ENCODE results near the gene SLC2A4RG.
"Not testable (repeated sequence)": the region's sequence is repeated elsewhere in the genome, so short reads cannot be mapped to it uniquely, and the experiment has no call there.

Gene SLC2A4RG

GRCh38 chr20:63707558-63708300, 31.8 kb upstream of the SLC2A4RG start, which contains the start of the genes ARFRP1 and ZGPAT:
Gene ARFRP1 (minus strand): TSS chr20:63707976. CDS start chr20:63707091, 885 bp downstream.
Gene ZGPAT (plus strand): TSS chr20:63708039. CDS start chr20:63708581, 542 bp downstream.
- Histone ChIP-seq H3K4me1 (ENCODE audit: insufficient read depth, low read length) (no peaks in the 10 kb centered on the region), H3K36me3 (ENCODE audit: insufficient read depth, low read length) (peaks cover 53% of the 10 kb centered on the region), H3K27me3 (ENCODE audit: insufficient read depth, low read length) (no peaks in the 10 kb centered on the region), H3K4me3 (ENCODE audit: low read length) (peak within 1 kb of the TSS; percentile 89), H3K27ac (ENCODE audit: low read depth, low read length) (peak within 1 kb of the TSS; percentile 49; the same call in 1 of the 2 replicates), H3K9me3 (ENCODE audit: insufficient read depth, low read depth, low read length) (no peaks in the 10 kb centered on the region), H3K9ac (ENCODE audit: low read depth, low read length) (peak within 1 kb of the TSS; percentile 82)
- WGBS = under 1% methylated on average over 98 of the region's 98 CpGs

DNA sequence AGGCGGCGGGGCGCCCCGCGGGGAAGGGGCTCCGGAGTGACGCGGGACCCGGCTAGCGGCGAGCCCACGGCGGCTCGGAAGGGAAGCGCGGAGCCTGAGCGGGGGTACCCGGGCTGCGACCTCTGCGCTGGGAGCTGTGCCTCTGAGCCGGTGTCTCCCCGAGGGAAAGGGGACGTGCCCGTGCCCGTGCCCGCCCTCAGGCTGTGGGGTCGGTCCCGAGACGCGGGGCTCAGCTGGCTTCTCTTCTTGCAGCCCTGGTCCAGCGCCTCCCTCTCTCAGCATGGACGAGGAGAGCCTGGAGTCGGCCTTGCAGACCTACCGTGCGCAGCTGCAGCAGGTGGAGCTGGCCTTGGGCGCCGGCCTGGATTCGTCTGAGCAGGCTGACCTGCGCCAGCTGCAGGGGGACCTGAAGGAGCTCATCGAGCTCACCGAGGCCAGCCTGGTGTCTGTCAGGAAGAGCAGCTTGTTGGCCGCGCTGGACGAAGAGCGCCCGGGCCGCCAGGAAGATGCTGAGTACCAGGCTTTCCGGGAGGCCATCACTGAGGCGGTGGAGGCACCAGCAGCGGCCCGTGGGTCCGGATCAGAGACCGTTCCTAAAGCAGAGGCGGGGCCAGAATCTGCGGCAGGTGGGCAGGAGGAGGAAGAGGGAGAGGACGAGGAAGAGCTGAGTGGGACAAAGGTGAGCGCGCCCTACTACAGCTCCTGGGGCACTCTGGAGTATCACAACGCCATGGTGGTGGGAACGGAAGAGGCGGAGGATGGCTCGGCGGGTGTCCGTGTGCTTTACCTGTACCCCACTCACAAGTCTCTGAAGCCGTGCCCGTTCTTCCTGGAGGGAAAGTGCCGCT, 31.1 kb upstream of the SLC2A4RG start:
- Histone ChIP-seq H3K36me3 (ENCODE audit: insufficient read depth, low read length) (peaks cover 53% of the 10 kb centered on the region), H3K4me1 (ENCODE audit: insufficient read depth, low read length) (no peaks in the 10 kb centered on the region), H3K9me3 (ENCODE audit: insufficient read depth, low read depth, low read length) (no peaks in the 10 kb centered on the region), H3K27ac (ENCODE audit: low read depth, low read length) (peak overlapping the region; percentile 18; the same call in 1 of the 2 replicates), H3K4me3 (ENCODE audit: low read length) (peak overlapping the region; percentile 89), H3K27me3 (ENCODE audit: insufficient read depth, low read length) (no peaks in the 10 kb centered on the region), H3K9ac (ENCODE audit: low read depth, low read length) (peak overlapping the region; percentile 82)
- 26% methylated on average over 67 of the region's 67 CpGs for WGBS

GRCh38 chr20:63709149-63709527, 30.4 kb upstream of the SLC2A4RG start:
- Histone ChIP-seq H3K4me3 (ENCODE audit: low read length) (peak overlapping the region; percentile 89), H3K27me3 (ENCODE audit: insufficient read depth, low read length) (no peaks in the 10 kb centered on the region), H3K9ac (ENCODE audit: low read depth, low read length) (no peak overlapping the region), H3K27ac (ENCODE audit: low read depth, low read length) (no peak overlapping the region), H3K36me3 (ENCODE audit: insufficient read depth, low read length) (peaks cover 54% of the 10 kb centered on the region), H3K4me1 (ENCODE audit: insufficient read depth, low read length) (no peaks in the 10 kb centered on the region), H3K9me3 (ENCODE audit: insufficient read depth, low read depth, low read length) (no peaks in the 10 kb centered on the region)
- 96% methylated on average over 17 of the region's 17 CpGs for WGBS

DNA sequence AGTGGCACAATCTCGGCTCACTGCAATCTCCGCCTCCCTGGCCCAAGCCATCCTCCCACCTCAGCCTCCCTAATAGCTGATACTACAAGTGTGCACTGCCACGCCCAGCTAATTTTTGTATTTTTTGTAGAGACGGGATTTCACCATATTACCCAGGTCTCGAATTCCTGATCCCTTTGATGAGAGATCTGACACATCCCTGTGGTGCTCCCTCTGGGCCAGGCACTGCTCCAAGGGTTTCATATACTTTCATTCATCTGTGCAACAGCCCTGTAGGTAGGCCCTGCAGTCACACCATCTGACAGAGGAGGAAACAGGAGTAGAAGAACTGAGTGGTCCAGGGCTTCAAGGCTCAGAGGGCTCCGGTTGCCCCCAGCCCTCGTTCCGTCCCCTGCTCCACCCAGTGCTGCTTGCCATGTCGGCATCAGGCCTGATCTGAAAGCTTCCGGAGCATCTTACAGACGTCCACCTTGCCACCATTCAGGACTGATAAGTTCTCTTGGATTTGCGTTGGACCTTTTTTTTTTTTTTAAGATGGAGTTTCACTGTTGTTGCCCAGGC, 28.4 kb upstream of the SLC2A4RG start:
- 89% methylated on average over 12 of the region's 12 CpGs for WGBS
- H3K9ac ChIP-seq (ENCODE audit: low read depth, low read length) = no peak overlapping the region
- no peaks in the 10 kb centered on the region for H3K27me3 ChIP-seq (ENCODE audit: insufficient read depth, low read length)
- no peaks in the 10 kb centered on the region for H3K9me3 ChIP-seq (ENCODE audit: insufficient read depth, low read depth, low read length)
- H3K27ac ChIP-seq (ENCODE audit: low read depth, low read length) = no peak overlapping the region
- H3K36me3 ChIP-seq (ENCODE audit: insufficient read depth, low read length) = peaks cover 49% of the 10 kb centered on the region
- no peak overlapping the region for H3K4me3 ChIP-seq (ENCODE audit: low read length)
- H3K4me1 ChIP-seq (ENCODE audit: insufficient read depth, low read length) = no peaks in the 10 kb centered on the region

DNA sequence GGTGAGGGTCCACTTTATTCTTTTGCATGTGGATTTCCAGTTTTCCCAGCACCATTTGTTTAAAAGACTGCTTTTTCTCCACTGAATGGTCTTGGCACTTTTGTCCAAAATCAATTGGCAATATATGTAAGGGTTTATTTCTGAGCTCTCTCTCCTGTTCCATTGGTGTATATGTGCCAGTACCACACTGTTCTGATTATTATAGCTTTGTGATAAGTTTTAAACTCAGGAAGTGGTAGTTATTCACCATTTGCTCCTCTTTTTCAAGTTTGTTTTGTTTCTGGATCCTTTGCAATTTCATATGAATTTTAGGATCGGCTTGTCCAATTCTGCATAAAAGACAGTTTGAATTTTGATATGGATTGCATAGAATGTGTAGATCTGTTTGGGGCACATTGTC, 27.4 kb upstream of the SLC2A4RG start:
- Histone ChIP-seq H3K4me3 (ENCODE audit: low read length) (no peak overlapping the region), H3K27me3 (ENCODE audit: insufficient read depth, low read length) (no peaks in the 10 kb centered on the region), H3K9ac (ENCODE audit: low read depth, low read length) (no peak overlapping the region), H3K4me1 (ENCODE audit: insufficient read depth, low read length) (no peaks in the 10 kb centered on the region), H3K27ac (ENCODE audit: low read depth, low read length) (no peak overlapping the region), H3K9me3 (ENCODE audit: insufficient read depth, low read depth, low read length) (no peaks in the 10 kb centered on the region), H3K36me3 (ENCODE audit: insufficient read depth, low read length) (peaks cover 46% of the 10 kb centered on the region)
- 100% methylated on average over 1 of the region's 1 CpG for WGBS

DNA sequence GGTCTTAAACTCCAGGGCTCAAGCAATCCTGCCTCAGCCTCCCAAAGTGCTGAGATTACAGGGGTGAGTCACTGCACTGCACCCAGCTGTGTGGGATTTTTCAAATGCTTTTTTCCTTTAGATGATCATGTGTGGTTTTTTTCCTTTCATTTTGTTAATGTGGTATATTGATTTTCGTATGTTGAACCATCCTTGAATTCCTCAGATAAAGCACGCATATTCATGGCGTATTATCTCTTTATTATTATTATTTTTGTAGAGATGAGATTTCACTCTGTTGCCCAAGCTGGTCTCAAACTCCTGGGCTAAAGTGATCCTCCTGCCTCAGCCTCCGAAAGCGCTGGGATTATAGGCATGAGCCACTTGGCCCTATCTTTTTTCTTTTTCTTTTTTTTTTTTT, 24.7 kb upstream of the SLC2A4RG start:
- Histone ChIP-seq H3K4me1 (ENCODE audit: insufficient read depth, low read length) (no peaks in the 10 kb centered on the region), H3K36me3 (ENCODE audit: insufficient read depth, low read length) (peaks cover 62% of the 10 kb centered on the region), H3K9me3 (ENCODE audit: insufficient read depth, low read depth, low read length) (peaks cover 3% of the 10 kb centered on the region; the same call in 1 of the 2 replicates), H3K27me3 (ENCODE audit: insufficient read depth, low read length) (no peaks in the 10 kb centered on the region), H3K27ac (ENCODE audit: low read depth, low read length) (no peak overlapping the region), H3K4me3 (ENCODE audit: low read length) (no peak overlapping the region), H3K9ac (ENCODE audit: low read depth, low read length) (no peak overlapping the region)
- 98% methylated on average over 2 of the region's 5 CpGs for WGBS

DNA sequence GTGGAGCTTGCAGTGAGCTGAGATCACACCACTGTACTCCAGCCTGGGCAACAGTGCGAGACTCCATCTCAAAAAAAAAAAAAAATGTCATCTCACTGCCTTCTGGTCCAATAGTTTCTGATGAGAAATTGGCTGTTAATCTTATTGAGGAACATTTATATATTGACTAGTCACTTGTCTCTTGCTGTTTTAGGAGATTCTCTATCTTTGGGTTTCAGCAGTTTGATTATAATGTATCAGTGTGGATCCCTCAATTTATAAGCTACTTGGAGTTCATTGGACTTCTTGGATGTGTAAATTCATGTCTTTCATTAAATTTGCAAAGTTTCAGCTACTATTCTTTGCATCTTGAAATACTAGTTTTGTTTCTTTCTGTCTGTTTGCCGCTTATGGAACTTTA, 20.6 kb upstream of the SLC2A4RG start:
- no peak overlapping the region for H3K9ac ChIP-seq (ENCODE audit: low read depth, low read length)
- no peaks in the 10 kb centered on the region for H3K4me1 ChIP-seq (ENCODE audit: insufficient read depth, low read length)
- no peaks in the 10 kb centered on the region for H3K27me3 ChIP-seq (ENCODE audit: insufficient read depth, low read length)
- WGBS = 90% methylated on average over 2 of the region's 2 CpGs
- peaks cover 45% of the 10 kb centered on the region for H3K36me3 ChIP-seq (ENCODE audit: insufficient read depth, low read length)
- H3K4me3 ChIP-seq (ENCODE audit: low read length) = no peak overlapping the region
- no peak overlapping the region for H3K27ac ChIP-seq (ENCODE audit: low read depth, low read length)
- H3K9me3 ChIP-seq (ENCODE audit: insufficient read depth, low read depth, low read length) = peaks cover 3% of the 10 kb centered on the region; the same call in 1 of the 2 replicates

DNA sequence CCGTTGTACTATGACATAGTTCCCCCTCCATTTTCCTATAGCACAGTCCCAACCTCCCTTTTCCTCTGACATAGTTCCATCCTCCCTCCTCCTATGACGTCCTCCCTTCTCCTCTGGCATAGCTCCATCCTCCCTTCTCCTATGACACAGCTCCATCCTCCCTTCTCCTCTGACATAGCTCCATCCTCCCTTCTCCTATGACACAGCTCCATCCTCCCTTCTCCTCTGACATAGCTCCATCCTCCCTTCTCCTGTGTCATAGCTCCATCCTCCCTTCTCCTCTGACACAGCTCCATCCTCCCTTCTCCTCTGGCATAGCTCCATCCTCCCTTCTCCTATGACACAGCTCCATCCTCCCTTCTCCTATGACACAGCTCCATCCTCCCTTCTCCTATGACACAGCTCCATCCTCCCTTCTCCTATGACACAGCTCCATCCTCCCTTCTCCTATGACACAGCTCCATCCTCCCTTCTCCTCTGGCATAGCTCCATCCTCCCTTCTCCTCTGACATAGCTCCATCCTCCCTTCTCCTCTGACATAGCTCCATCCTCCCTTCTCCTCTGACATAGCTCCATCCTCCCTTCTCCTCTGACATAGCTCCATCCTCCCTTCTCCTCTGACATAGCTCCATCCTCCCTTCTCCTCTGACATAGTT, 16.5 kb upstream of the SLC2A4RG start:
- not testable (repeated sequence) for H3K9me3 ChIP-seq (ENCODE audit: insufficient read depth, low read depth, low read length); H3K27ac ChIP-seq (ENCODE audit: low read depth, low read length); H3K4me3 ChIP-seq (ENCODE audit: low read length); H3K4me1 ChIP-seq (ENCODE audit: insufficient read depth, low read length); H3K9ac ChIP-seq (ENCODE audit: low read depth, low read length); H3K27me3 ChIP-seq (ENCODE audit: insufficient read depth, low read length)
- 90% methylated on average over 2 of the region's 2 CpGs for WGBS
- H3K36me3 ChIP-seq (ENCODE audit: insufficient read depth, low read length) = peaks cover 25% of the 10 kb centered on the region

DNA sequence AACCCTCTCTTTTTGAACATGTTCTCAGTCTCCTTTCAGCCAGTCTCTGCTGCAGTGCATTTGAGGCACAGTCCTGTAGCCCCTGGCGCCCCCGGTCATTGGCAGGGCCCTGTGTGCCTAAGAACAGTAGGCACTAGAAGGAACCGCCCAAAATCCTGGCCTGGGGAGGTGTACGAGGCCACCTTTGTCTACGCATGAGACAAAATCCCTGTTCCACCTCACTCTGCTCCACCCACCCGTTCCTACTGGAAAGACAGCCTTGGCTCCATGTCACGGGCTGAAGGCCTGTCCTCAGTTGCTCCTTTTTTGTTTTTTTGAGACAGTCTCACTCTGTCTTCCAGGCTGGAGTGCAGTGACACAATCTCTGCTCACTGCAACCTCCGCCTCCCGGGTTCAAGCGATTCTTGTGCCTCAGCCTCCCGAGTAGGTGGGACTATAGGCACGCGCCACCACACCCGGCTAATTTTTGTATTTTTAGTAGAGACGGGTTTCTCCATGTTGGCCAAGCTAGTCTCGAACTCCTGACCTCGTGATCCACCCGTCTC, 9.3 kb upstream of the SLC2A4RG start:
- not testable (repeated sequence) for H3K4me1 ChIP-seq (ENCODE audit: insufficient read depth, low read length); H3K27ac ChIP-seq (ENCODE audit: low read depth, low read length)

DNA sequence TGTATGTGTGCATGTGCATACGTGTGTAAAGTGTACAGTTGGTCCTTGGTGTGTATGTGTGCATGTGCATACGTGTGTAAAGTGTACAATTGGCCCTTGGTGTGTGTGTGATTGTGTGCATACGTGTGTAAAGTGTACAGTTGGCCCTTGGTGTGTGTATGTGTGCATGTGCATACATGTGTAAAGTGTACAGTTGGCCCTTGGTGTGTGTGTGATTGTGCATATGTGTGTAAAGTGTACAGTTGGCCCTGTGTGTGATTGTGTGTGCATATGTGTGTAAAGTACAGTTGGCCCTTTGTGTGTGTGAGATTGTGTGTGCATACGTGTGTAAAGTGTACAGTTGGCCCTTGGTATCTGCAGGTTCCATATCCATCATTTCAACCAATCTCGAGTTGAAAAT, 8.2 kb upstream of the SLC2A4RG start:
- no peaks in the 10 kb centered on the region for H3K27me3 ChIP-seq (ENCODE audit: insufficient read depth, low read length)
- H3K9ac ChIP-seq (ENCODE audit: low read depth, low read length) = no peak overlapping the region

More for the DNA sequence above, 9.3 kb upstream of the SLC2A4RG start:
- H3K9me3 ChIP-seq (ENCODE audit: insufficient read depth, low read depth, low read length); H3K4me3 ChIP-seq (ENCODE audit: low read length); H3K27me3 ChIP-seq (ENCODE audit: insufficient read depth, low read length); H3K9ac ChIP-seq (ENCODE audit: low read depth, low read length): not testable (repeated sequence)
- WGBS = 95% methylated on average over 18 of the region's 18 CpGs
- peaks cover 29% of the 10 kb centered on the region for H3K36me3 ChIP-seq (ENCODE audit: insufficient read depth, low read length)

More for the DNA sequence above, 8.2 kb upstream of the SLC2A4RG start:
- Histone ChIP-seq H3K9me3 (ENCODE audit: insufficient read depth, low read depth, low read length) (no peaks in the 10 kb centered on the region), H3K4me1 (ENCODE audit: insufficient read depth, low read length) (no peaks in the 10 kb centered on the region), H3K36me3 (ENCODE audit: insufficient read depth, low read length) (peaks cover 34% of the 10 kb centered on the region), H3K4me3 (ENCODE audit: low read length) (no peak overlapping the region), H3K27ac (ENCODE audit: low read depth, low read length) (no peak overlapping the region)
- WGBS = 89% methylated on average over 4 of the region's 5 CpGs
